ENCODE data around the gene MED10. TPM values are rescaled to one million over a fixed set of nuclear protein-coding genes. Genes with fewer than 3 reads are reported as not detected.

Gene MED10
- total RNA-seq, 1 donor from 2014 or later, result 27.1 TPM

DNA sequence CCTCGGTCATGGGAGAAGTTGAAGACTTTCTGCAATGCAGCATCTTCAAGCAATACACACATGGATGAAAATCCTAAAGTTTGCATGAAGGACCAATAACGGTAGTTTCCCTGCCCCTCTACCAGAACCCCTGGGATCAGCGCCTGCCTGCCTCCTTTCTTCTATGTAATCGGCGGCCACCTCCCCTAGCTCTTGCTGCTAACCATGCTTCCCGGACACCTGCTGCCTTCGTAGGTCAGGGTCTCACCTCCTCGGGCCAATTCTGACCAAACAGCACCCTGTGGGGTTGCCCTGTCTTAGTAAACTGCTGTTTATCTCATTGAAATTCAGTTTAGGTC, 388 bp upstream of the MED10 start:
- TF ChIP-seq, protein P1, sequence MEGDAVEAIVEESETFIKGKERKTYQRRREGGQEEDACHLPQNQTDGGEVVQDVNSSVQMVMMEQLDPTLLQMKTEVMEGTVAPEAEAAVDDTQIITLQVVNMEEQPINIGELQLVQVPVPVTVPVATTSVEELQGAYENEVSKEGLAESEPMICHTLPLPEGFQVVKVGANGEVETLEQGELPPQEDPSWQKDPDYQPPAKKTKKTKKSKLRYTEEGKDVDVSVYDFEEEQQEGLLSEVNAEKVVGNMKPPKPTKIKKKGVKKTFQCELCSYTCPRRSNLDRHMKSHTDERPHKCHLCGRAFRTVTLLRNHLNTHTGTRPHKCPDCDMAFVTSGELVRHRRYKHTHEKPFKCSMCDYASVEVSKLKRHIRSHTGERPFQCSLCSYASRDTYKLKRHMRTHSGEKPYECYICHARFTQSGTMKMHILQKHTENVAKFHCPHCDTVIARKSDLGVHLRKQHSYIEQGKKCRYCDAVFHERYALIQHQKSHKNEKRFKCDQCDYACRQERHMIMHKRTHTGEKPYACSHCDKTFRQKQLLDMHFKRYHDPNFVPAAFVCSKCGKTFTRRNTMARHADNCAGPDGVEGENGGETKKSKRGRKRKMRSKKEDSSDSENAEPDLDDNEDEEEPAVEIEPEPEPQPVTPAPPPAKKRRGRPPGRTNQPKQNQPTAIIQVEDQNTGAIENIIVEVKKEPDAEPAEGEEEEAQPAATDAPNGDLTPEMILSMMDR (IDR thresholded peaks at IDR 0.05; ENCODE audit: unreplicated experiment), result no peak
- Mint-ChIP-seq H3K27ac (peak overlapping the region; percentile 98), H3K36me3 (ENCODE audit: insufficient read depth) (peaks cover 17% of the 10 kb centered on the region), H3K4me1 (ENCODE audit: low read depth) (peaks cover 21% of the 10 kb centered on the region), H3K4me3 (ENCODE audit: low read depth) (peak overlapping the region; percentile 97), H3K27me3 (no peaks in the 10 kb centered on the region), H3K9me3 (ENCODE audit: low read depth) (no peaks in the 10 kb centered on the region)
- DNase-seq (ENCODE audit: low spot score, unreplicated experiment), result no peak

DNA sequence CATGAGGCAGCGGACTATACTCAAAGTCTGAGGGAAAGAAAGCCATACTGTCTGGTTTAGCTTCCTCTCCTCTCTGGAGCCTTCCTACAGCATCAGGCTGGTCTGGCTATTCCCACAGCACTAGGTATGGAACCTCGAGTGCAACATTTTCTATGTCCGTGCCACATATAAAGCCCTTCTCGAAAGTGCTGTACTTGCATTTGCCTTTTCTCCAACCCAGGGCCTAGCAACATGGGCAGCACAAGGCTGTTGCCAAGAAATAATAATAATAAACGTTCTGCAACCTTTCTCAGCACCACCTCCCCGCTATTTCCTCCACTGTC, 804 bp downstream of the MED10 start:
- Mint-ChIP-seq H3K9me3 (ENCODE audit: low read depth) (no peaks in the 10 kb centered on the region), H3K36me3 (ENCODE audit: insufficient read depth) (peaks cover 28% of the 10 kb centered on the region), H3K27me3 (no peaks in the 10 kb centered on the region), H3K4me3 (ENCODE audit: low read depth) (peak overlapping the region; percentile 97), H3K27ac (peak overlapping the region; percentile 98), H3K4me1 (ENCODE audit: low read depth) (peaks cover 18% of the 10 kb centered on the region)
- TF ChIP-seq, protein P1 (IDR thresholded peaks at IDR 0.05; ENCODE audit: unreplicated experiment), result no peak
- no peak for DNase-seq (ENCODE audit: low spot score, unreplicated experiment)

DNA sequence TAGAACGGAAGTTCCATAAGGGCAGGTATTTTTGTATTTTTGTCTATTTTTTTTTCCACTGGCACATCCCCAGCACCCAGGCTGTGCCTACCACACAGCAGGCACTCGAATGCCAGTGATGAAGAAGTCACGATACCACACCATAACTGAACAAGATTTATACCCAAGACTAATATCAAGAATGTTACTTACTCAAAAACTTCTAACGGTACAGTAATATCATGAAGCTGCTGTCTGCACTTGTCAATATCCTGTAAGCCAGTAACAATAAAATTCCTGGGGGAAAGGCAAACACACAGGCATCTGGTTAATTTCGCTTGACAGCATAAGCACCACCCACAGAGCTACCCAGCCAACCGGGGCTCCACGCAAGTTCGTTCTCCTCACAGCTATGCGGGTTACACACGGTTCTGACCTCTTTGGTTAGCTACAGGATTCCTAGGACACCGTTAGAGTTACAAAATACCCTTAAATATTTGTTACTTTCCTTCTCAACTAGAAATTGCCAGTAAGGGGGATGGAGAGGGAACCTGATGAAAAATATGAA, 1.3 kb downstream of the MED10 start:
- Mint-ChIP-seq H3K27ac (peak overlapping the region; percentile 98), H3K36me3 (ENCODE audit: insufficient read depth) (peaks cover 30% of the 10 kb centered on the region), H3K4me1 (ENCODE audit: low read depth) (peaks cover 18% of the 10 kb centered on the region), H3K27me3 (no peaks in the 10 kb centered on the region), H3K4me3 (ENCODE audit: low read depth) (peak overlapping the region; percentile 97), H3K9me3 (ENCODE audit: low read depth) (no peaks in the 10 kb centered on the region)
- no peak for DNase-seq (ENCODE audit: low spot score, unreplicated experiment)
- TF ChIP-seq, protein P1 (IDR thresholded peaks at IDR 0.05; ENCODE audit: unreplicated experiment), result no peak

DNA sequence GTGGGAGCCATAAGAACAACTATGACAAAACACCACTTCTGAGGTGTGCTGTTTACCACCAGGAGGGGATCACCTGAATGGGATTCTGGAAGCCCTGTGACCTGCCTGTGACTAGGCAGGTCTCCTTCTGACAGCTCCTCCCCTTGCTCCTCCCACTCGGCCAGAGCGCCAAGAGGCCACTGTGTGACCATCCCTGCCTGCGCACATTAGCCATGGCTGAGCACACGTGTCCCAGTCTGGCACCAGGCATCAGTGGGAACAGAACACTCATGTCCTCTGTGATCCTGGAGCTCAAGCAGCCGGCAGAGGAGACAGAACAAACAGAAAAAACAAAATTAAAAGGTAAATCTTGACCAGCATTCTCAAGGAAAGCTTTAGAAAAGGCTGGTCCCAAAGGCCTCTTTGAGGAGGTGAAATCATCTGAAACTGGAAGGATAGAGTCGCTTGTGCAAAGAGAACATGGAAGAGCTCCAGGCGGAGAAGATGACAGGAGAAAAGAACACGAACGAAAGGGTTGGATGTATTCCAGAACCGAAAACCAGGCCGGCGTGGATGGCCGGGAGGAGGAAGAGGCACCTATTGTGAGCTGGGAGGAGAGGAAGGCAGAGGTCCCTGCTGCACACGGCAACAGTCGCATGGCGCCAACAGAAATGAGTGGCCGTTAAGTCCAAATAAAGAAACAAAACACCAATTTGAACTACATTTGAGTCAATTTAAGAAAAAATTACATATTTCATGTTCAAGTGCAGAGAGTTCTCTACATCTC, 5.1 kb downstream of the MED10 start:
- DNase-seq (ENCODE audit: low spot score, unreplicated experiment), result no peak
- TF ChIP-seq, protein P1 (IDR thresholded peaks at IDR 0.05; ENCODE audit: unreplicated experiment), result no peak
- no peaks in the 10 kb centered on the region for H3K27me3 Mint-ChIP-seq
- H3K36me3 Mint-ChIP-seq (ENCODE audit: insufficient read depth), result peaks cover 32% of the 10 kb centered on the region
- no peak overlapping the region for H3K4me3 Mint-ChIP-seq (ENCODE audit: low read depth)
- no peak overlapping the region for H3K27ac Mint-ChIP-seq
- peaks cover 12% of the 10 kb centered on the region for H3K4me1 Mint-ChIP-seq (ENCODE audit: low read depth)
- H3K9me3 Mint-ChIP-seq (ENCODE audit: low read depth), result no peaks in the 10 kb centered on the region

DNA sequence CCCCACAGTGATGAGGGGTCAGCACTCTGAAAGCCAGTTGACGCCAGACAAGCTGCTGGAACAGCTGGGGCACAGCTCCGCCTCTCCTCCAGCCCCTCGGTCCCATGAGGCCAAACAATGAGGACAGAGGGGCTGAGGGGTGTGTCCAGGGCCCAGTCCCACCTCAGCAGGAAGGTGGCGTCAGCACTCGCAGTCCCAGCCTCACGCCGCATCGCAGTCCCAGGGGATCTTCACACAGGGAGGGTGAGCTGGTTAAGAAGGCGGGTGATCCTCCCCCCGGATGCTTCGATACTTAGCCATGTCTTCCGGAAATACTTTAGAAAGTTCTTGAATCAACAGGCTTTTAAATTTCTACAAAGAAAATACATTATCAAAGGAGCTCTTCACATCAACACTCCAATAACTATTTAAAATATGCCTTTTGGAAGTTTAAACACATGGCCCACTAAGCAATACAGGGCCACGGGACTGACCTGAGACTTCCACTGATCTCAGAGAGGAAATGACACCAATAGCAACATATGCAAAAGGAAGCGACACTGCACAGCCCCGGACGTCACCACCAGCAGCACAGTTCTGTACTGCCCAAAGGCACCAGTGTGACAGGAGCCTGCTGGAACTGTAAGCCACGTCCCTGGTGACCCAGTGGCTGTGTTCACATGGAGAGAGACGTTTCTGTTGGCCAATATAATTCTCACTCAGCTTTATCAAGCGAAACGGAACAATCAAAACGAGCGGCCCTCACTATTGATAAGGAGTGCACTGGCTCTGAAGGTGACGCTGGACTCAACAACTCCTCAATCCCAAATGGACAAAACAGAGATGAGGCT, 5.9 kb downstream of the MED10 start:
- H3K27me3 Mint-ChIP-seq, result no peaks in the 10 kb centered on the region
- TF ChIP-seq, protein P1 (IDR thresholded peaks at IDR 0.05; ENCODE audit: unreplicated experiment), result no peak
- DNase-seq (ENCODE audit: low spot score, unreplicated experiment), result no peak
- no peaks in the 10 kb centered on the region for H3K9me3 Mint-ChIP-seq (ENCODE audit: low read depth)
- no peak overlapping the region for H3K27ac Mint-ChIP-seq
- peaks cover 8% of the 10 kb centered on the region for H3K4me1 Mint-ChIP-seq (ENCODE audit: low read depth)
- peaks cover 31% of the 10 kb centered on the region for H3K36me3 Mint-ChIP-seq (ENCODE audit: insufficient read depth)
- H3K4me3 Mint-ChIP-seq (ENCODE audit: low read depth), result no peak overlapping the region
